Sigmoid colon (tissue), 7 donors: ENCODE results near the gene ARGFX. TPM values are rescaled to one million over a fixed set of nuclear protein-coding genes. Genes with fewer than 3 reads are reported as not detected.

ENCODE experiments used
- DNase-seq: peaks from one replicate; pipeline ENCODE4 v3.0.0-alpha.2; 2019
- H3K27ac ChIP-seq, 4 donors: fragments of 200-600 bp; sonication (generic); one replicate each; pipeline ENCODE4 v1.5.1; 2016 to 2019; ENCODE audit warnings: mild to moderate bottlenecking in 1 of 4
- H3K27me3 ChIP-seq, 3 donors: fragments of 200-600 bp; sonication (generic); one replicate each; pipeline ENCODE4 v1.5.1; 2019; ENCODE audit warnings: mild to moderate bottlenecking in 1 of 3
- H3K36me3 ChIP-seq, 4 donors: fragments of 200-600 bp; sonication (generic); one replicate each; pipeline ENCODE4 v1.5.1; 2016 to 2019
- H3K4me1 ChIP-seq, 4 donors: fragments of 200-600 bp; sonication (generic); one replicate each; pipeline ENCODE4 v1.5.1; 2017 to 2019
- H3K4me3 ChIP-seq, 4 donors: fragments of 200-600 bp; sonication (generic); one replicate each; pipeline ENCODE4 v1.5.1; 2017 to 2019; ENCODE audit warnings: mild to moderate bottlenecking in 2 of 4, moderate library complexity in 1 of 4
- H3K9me3 ChIP-seq, 4 donors: fragments of 200-600 bp in 3 of 4; sonication (generic) in 3 of 4; one replicate each; pipeline versions ENCODE4 v1.5.1 to v1.6.1; 2013 to 2019
- EP300 ChIP-seq, 4 donors: sonication (generic); formaldehyde crosslinking; IDR thresholded peaks; one replicate each; pipeline ENCODE4 v1.6.1; 2017; ENCODE audit warnings: antibody characterized with exemption in 4 of 4
- POLR2A ChIP-seq, 2 donors: fragments of 450-650 bp; IDR thresholded peaks; one replicate each; pipeline ENCODE4 v1.6.1; 2016; ENCODE audit warnings: antibody characterized with exemption in 2 of 2, mild to moderate bottlenecking in 2 of 2, moderate library complexity in 2 of 2
- POLR2AphosphoS5 ChIP-seq, 4 donors: sonication (generic); formaldehyde crosslinking; IDR thresholded peaks; one replicate each; pipeline ENCODE4 v1.6.1; 2017; ENCODE audit warnings: antibody characterized with exemption in 4 of 4
- WGBS, 2 donors: extraction: QIAGEN DNeasy Blood & Tissue Kit; methylation state at CpG; one replicate each; pipeline ENCODE4 v1.1.7; 2013; 5-methylcytosine and 5-hydroxymethylcytosine counted together
- intact Hi-C: fragments of 100-400 bp; cut with DNase I; formaldehyde crosslinking; loops from one replicate; pipeline ENCODE4 v1.15.1; 2023
- polyA plus RNA-seq, 3 donors: library from polyadenylated mRNA; stranded (reverse); fragments of 200-250 nt; gene quantifications; one replicate each; pipeline ENCODE4 v1.2.3, GENCODE V29; 2013
- total RNA-seq, 4 donors: library from RNA; depleted of rRNA; stranded (reverse); fragments of >200 nt; gene quantifications; one replicate each; pipeline ENCODE4 v1.1.0, GENCODE V29; 2016
- TF ChIP-seq, protein P1 (sequence below), 4 experiments: fragments of 450-650 bp in 3 of 4; fragments of 200-600 bp in 1 of 4; IDR thresholded peaks; one replicate each; pipeline ENCODE4 v1.5.1; 2016 to 2019; ENCODE audit warnings: antibody characterized with exemption in 4 of 4, mild to moderate bottlenecking in 3 of 4, moderate library complexity in 2 of 4
- donor health status: healthy with polysubstance abuse.
- donor health status: Bipolar disorder and iron deficiency.
- donor health status: healthy.

Gene ARGFX
- total and polyA plus RNA-seq, 7 donors = not detected

- H3K27ac ChIP-seq = no peak overlapping the region
- WGBS, 2 donors = 90 to 93% methylated on average over 3 of the region's 3 CpGs
- intact Hi-C loops = no loop called here
- H3K4me1 ChIP-seq = no peaks in the 10 kb centered on the region
- no peak overlapping the region for H3K4me3 ChIP-seq
- TF ChIP-seq POLR2AphosphoS5 (IDR thresholded peaks at IDR 0.05) (no peak), POLR2A (IDR thresholded peaks at IDR 0.05) (no peak), EP300 (IDR thresholded peaks at IDR 0.05) (no peak)
- TF ChIP-seq, protein P1, sequence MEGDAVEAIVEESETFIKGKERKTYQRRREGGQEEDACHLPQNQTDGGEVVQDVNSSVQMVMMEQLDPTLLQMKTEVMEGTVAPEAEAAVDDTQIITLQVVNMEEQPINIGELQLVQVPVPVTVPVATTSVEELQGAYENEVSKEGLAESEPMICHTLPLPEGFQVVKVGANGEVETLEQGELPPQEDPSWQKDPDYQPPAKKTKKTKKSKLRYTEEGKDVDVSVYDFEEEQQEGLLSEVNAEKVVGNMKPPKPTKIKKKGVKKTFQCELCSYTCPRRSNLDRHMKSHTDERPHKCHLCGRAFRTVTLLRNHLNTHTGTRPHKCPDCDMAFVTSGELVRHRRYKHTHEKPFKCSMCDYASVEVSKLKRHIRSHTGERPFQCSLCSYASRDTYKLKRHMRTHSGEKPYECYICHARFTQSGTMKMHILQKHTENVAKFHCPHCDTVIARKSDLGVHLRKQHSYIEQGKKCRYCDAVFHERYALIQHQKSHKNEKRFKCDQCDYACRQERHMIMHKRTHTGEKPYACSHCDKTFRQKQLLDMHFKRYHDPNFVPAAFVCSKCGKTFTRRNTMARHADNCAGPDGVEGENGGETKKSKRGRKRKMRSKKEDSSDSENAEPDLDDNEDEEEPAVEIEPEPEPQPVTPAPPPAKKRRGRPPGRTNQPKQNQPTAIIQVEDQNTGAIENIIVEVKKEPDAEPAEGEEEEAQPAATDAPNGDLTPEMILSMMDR (IDR thresholded peaks at IDR 0.05) = no peak
- no peaks in the 10 kb centered on the region for H3K36me3 ChIP-seq
- H3K9me3 ChIP-seq = no peaks in the 10 kb centered on the region
- no peaks in the 10 kb centered on the region for H3K27me3 ChIP-seq
- no peak for DNase-seq
These were observed 15.0 kb upstream of the ARGFX start for GRCh38 chr3:121552797-121553196.

DNA sequence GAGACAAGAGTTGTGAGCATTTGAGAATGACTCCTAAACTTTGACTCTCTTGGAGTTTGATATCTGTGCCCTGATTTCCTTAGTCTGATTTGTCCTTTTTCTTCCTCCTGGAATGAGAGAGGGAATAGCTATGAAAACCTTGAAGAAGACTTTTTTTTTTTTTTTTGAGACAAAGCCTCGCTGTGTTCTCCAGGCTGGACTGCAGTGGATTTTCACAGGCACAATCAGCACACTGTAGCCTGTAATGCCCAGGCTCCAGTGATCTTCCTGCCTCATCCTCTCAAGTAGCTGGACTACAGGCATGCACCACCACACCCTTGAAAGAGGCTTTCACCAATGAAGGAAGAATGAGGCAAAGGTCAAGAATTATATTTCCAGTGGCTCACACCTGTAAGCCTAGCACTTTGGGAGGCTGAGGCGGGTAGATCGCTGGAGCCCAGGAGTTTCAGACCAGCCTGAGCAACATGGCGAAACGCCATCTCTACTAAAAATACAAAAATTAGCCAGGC, 10.3 kb upstream of the ARGFX start:
- intact Hi-C loops = no loop called here
- no peak for DNase-seq
- WGBS, 2 donors = 79 to 95% methylated on average over 5 of the region's 5 CpGs
- TF ChIP-seq POLR2AphosphoS5 (IDR thresholded peaks at IDR 0.05) (no peak), EP300 (IDR thresholded peaks at IDR 0.05) (no peak), POLR2A (IDR thresholded peaks at IDR 0.05) (no peak)
- TF ChIP-seq, protein P1 (IDR thresholded peaks at IDR 0.05) = no peak
- H3K4me3 ChIP-seq = no peak overlapping the region
- no peaks in the 10 kb centered on the region for H3K36me3 ChIP-seq
- no peaks in the 10 kb centered on the region for H3K4me1 ChIP-seq
- H3K9me3 ChIP-seq = no peaks in the 10 kb centered on the region
- H3K27ac ChIP-seq = no peak overlapping the region
- H3K27me3 ChIP-seq = no peaks in the 10 kb centered on the region

- Histone ChIP-seq H3K4me1 (no peaks in the 10 kb centered on the region), H3K9me3 (no peaks in the 10 kb centered on the region), H3K27ac (peak overlapping the region in 3 of 4 donors; percentile 7 to 44 (median 17)), H3K36me3 (no peaks in the 10 kb centered on the region), H3K4me3 (no peak overlapping the region), H3K27me3 (no peaks in the 10 kb centered on the region)
- TF ChIP-seq, protein P1 (IDR thresholded peaks at IDR 0.05) = no peak
- no peak for TF ChIP-seq POLR2AphosphoS5 (IDR thresholded peaks at IDR 0.05)
- no peak for TF ChIP-seq EP300 (IDR thresholded peaks at IDR 0.05)
- no peak for TF ChIP-seq POLR2A (IDR thresholded peaks at IDR 0.05)
- intact Hi-C loops = no loop called here
- no peak for DNase-seq
These were observed 5.6 kb upstream of the ARGFX start for GRCh38 chr3:121562148-121562547.

DNA sequence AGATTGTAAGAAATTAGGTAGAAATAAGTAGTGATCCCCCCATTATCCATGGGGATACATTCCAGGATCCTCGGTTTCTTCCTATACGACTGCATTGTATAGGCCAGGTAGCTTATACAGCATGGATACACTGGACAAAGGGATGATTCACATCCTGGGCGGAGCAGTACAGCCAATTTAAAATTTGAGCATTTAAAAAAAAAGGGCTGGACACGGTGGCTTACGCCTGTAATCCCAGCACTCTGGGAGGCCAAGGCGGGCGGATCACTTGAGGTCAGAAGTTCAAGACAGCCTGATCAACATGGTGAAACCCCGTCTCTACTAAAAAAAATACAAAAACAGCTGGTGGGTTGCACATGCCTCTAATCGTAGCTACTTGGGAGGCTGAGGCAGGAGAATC, 976 bp upstream of the ARGFX start:
- H3K4me3 ChIP-seq = no peak overlapping the region
- no peaks in the 10 kb centered on the region for H3K36me3 ChIP-seq
- 77 to 88% methylated on average over 9 of the region's 9 CpGs for WGBS, 2 donors
- no peaks in the 10 kb centered on the region for H3K27me3 ChIP-seq
- DNase-seq = no peak
- TF ChIP-seq, protein P1 (IDR thresholded peaks at IDR 0.05) = no peak
- TF ChIP-seq POLR2A (IDR thresholded peaks at IDR 0.05) = no peak
- TF ChIP-seq POLR2AphosphoS5 (IDR thresholded peaks at IDR 0.05) = no peak
- TF ChIP-seq EP300 (IDR thresholded peaks at IDR 0.05) = no peak
- no peaks in the 10 kb centered on the region for H3K9me3 ChIP-seq
- no peaks in the 10 kb centered on the region for H3K4me1 ChIP-seq
- intact Hi-C loops = no loop called here
- H3K27ac ChIP-seq = no peak overlapping the region

GRCh38 chr3:121574449-121574848, 6.7 kb downstream of the ARGFX start:
- 27 to 69% methylated on average over 6 of the region's 6 CpGs for WGBS, 2 donors
- intact Hi-C loops = no loop called here

More at GRCh38 chr3:121574449-121574848, 6.7 kb downstream of the ARGFX start:
- TF ChIP-seq POLR2A (IDR thresholded peaks at IDR 0.05) (no peak), EP300 (IDR thresholded peaks at IDR 0.05) (no peak), POLR2AphosphoS5 (IDR thresholded peaks at IDR 0.05) (no peak)
- TF ChIP-seq, protein P1 (IDR thresholded peaks at IDR 0.05) = no peak
- H3K9me3 ChIP-seq = no peaks in the 10 kb centered on the region
- H3K36me3 ChIP-seq = no peaks in the 10 kb centered on the region
- H3K27me3 ChIP-seq = no peaks in the 10 kb centered on the region
- no peak for DNase-seq
- H3K4me3 ChIP-seq = no peak overlapping the region
- H3K4me1 ChIP-seq = no peaks in the 10 kb centered on the region
- H3K27ac ChIP-seq = no peak overlapping the region
